Uterus (tissue), 2 donors: Measurements from ENCODE around the gene DBP.

Experiments
- POLR2A ChIP-seq, 2 donors: fragments of 450-650 bp; IDR thresholded peaks; one replicate each; pipeline ENCODE4 v1.6.1; 2016; ENCODE audit warnings: antibody characterized with exemption in 2 of 2, mild to moderate bottlenecking in 1 of 2, moderate library complexity in 1 of 2
- TF ChIP-seq, protein P1 (sequence below), 4 experiments: fragments of 200-600 bp in 2 of 4; fragments of 450-650 bp in 2 of 4; sonication (generic) in 2 of 4; IDR thresholded peaks; one replicate each; pipeline ENCODE4 v1.5.1; 2016 to 2019; ENCODE audit warnings: antibody characterized with exemption in 4 of 4, mild to moderate bottlenecking in 2 of 4, moderate library complexity in 1 of 4

DNA sequence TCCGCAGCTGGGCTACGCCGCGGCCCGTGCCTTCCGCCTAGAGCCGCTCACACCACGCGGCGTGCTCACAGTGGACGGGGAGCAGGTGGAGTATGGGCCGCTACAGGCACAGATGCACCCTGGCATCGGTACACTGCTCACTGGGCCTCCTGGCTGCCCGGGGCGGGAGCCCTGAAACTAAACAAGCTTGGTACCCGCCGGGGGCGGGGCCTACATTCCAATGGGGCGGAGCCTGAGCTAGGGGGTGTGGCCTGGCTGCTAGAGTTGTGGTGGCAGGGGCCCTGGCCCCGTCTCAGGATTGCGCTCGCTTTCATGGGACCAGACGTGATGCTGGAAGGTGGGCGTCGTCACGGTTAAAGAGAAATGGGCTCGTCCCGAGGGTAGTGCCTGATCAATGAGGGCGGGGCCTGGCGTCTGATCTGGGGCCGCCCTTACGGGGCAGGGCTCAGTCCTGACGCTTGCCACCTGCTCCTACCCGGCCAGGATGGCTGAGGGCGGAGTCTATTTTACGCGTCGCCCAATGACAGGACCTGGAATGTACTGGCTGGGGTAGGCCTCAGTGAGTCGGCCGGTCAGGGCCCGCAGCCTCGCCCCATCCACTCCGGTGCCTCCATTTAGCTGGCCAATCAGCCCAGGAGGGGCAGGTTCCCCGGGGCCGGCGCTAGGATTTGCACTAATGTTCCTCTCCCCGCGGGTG, 7.4 kb downstream of the DBP start:
- TF ChIP-seq POLR2A (IDR thresholded peaks at IDR 0.05): no peak
- TF ChIP-seq, protein P1, sequence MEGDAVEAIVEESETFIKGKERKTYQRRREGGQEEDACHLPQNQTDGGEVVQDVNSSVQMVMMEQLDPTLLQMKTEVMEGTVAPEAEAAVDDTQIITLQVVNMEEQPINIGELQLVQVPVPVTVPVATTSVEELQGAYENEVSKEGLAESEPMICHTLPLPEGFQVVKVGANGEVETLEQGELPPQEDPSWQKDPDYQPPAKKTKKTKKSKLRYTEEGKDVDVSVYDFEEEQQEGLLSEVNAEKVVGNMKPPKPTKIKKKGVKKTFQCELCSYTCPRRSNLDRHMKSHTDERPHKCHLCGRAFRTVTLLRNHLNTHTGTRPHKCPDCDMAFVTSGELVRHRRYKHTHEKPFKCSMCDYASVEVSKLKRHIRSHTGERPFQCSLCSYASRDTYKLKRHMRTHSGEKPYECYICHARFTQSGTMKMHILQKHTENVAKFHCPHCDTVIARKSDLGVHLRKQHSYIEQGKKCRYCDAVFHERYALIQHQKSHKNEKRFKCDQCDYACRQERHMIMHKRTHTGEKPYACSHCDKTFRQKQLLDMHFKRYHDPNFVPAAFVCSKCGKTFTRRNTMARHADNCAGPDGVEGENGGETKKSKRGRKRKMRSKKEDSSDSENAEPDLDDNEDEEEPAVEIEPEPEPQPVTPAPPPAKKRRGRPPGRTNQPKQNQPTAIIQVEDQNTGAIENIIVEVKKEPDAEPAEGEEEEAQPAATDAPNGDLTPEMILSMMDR (IDR thresholded peaks at IDR 0.05): no peak
